K562 (cell line): ENCODE data around the gene SPTBN2. TPM values are rescaled to one million over a fixed set of nuclear protein-coding genes. Genes with fewer than 3 reads are reported as not detected.

ENCODE experiments used
- CHD4 ChIP-seq: fragments of 200-600 bp; sonication (generic); IDR thresholded peaks from 3 replicates; pipeline ENCODE4 v1.6.1; 2012; ENCODE audit warnings: low read depth, mild to moderate bottlenecking, mixed read lengths, low read length, inconsistent platforms; ENCODE audit not compliant: insufficient read depth, insufficient replicate concordance, poor library complexity, severe bottlenecking
- CREM ChIP-seq: IDR thresholded peaks from 2 replicates; pipeline ENCODE4 v1.6.1; 2014; ENCODE audit warnings: antibody characterized with exemption, low read depth
- CTBP1 ChIP-seq: fragments of 450-650 bp; IDR thresholded peaks from 2 replicates; pipeline ENCODE4 v1.6.1; 2016; ENCODE audit warnings: borderline replicate concordance
- ELF1 ChIP-seq: fragments of 200-800 bp; sonication (Bioruptor generic); IDR thresholded peaks from 2 replicates; pipeline ENCODE4 v1.6.1; 2016; ENCODE audit warnings: missing genetic modification characterization, missing compliant biosample characterization
- GABPA ChIP-seq: fragments of 200-800 bp; sonication (Bioruptor generic); conservative IDR thresholded peaks from 2 replicates; pipeline ENCODE4 v1.6.1; 2016; ENCODE audit warnings: low read depth, missing genetic modification characterization, missing compliant biosample characterization
- HLTF ChIP-seq: fragments of 450-650 bp; IDR thresholded peaks from 2 replicates; pipeline ENCODE4 v1.6.1; 2016
- JUND ChIP-seq, 2 experiments: IDR thresholded peaks; 2 replicates in 1 of 2; 3 replicates in 1 of 2; pipeline ENCODE4 v1.6.1; 2011; ENCODE audit warnings: borderline replicate concordance in 2 of 2, low read depth in 2 of 2, low read length in 2 of 2, improper control_type of control experiment in 1 of 2, missing biosample characterization in 1 of 2, missing genetic modification characterization in 1 of 2, missing genetic modification reagents in 1 of 2
- NEUROD1 ChIP-seq: fragments of 150-350 bp; IDR thresholded peaks from 2 replicates; pipeline ENCODE4 v1.6.1; 2014; ENCODE audit warnings: borderline replicate concordance, low read length, low read depth; ENCODE audit not compliant: partially characterized antibody
- SMAD2 ChIP-seq: fragments of 150-350 bp; IDR thresholded peaks from 2 replicates; pipeline ENCODE4 v1.6.1; 2014; ENCODE audit warnings: low read depth, mild to moderate bottlenecking, low read length
- TCF7L2 ChIP-seq: fragments of 150-350 bp; IDR thresholded peaks from 2 replicates; pipeline ENCODE4 v1.6.1; 2016; ENCODE audit warnings: low read depth, mild to moderate bottlenecking, low read length, moderate library complexity
- ZNF165 ChIP-seq: fragments of 250-450 bp; sonication (Bioruptor Pico); IDR thresholded peaks from 2 replicates; pipeline ENCODE4 v1.4.0; 2020; ENCODE audit warnings: borderline replicate concordance
- polyA plus RNA-seq, 8 experiments: library from polyadenylated mRNA; depleted of rRNA in 4 of 8; stranded (reverse) in 5 of 8; unstranded in 3 of 8; fragments of >200 nt; fragmentation: Nextera tagmentation in 2 of 8; fragmentation: Illumina TruSeq in 1 of 8; extraction: Ambion mirVana in 2 of 8; extraction: Trizol in 1 of 8; gene quantifications; 2 replicates each; pipeline versions ENCODE4 v1.2.1 to v1.2.3, GENCODE V29; 2011 to 2014; ENCODE audit warnings: inconsistent platforms in 1 of 8, missing spikeins in 1 of 8
- total RNA-seq, 7 experiments: library from RNA; depleted of rRNA in 6 of 7; stranded (reverse); fragments of >200 nt in 6 of 7; fragmentation: Illumina TruSeq in 2 of 7; extraction: Trizol in 2 of 7; gene quantifications; 2 replicates each; pipeline versions ENCODE4 v1.2.1 to v1.2.3, GENCODE V29; 2011 to 2021; ENCODE audit warnings: low replicate concordance in 1 of 7
- TF ChIP-seq, protein P1 (sequence below), 3 experiments: IDR thresholded peaks in 2 of 3; conservative IDR thresholded peaks in 1 of 3; 2 replicates each; pipeline ENCODE4 v1.5.1; 2011 to 2012; ENCODE audit warnings: low read length in 3 of 3, mild to moderate bottlenecking in 3 of 3, control low read depth in 2 of 3, improper control_type of control experiment in 1 of 3, inconsistent platforms in 1 of 3, low read depth in 1 of 3, mixed read lengths in 1 of 3, moderate library complexity in 1 of 3; ENCODE audit not compliant: insufficient read depth in 2 of 3
- TF ChIP-seq, protein P2 (sequence below): fragments of 250-450 bp; sonication (Bioruptor Pico); IDR thresholded peaks from 2 replicates; pipeline ENCODE4 v1.4.0; 2020; ENCODE audit warnings: mild to moderate bottlenecking
- TF ChIP-seq, protein P3 (sequence below): fragments of 450-650 bp; conservative IDR thresholded peaks from 2 replicates; pipeline ENCODE4 v1.6.1; 2016; ENCODE audit warnings: missing genetic modification characterization, low read depth, mild to moderate bottlenecking, control low read depth, missing compliant biosample characterization
- TF ChIP-seq, protein P4 (sequence below), 2 experiments: fragments of 450-650 bp; IDR thresholded peaks; 2 replicates each; pipeline ENCODE4 v1.6.1; 2016
- TF ChIP-seq, protein P5 (sequence below), 2 experiments: fragments of 150-350 bp in 1 of 2; IDR thresholded peaks; 2 replicates each; pipeline ENCODE4 v1.6.1; 2012 to 2016; ENCODE audit warnings: low read depth in 2 of 2, low read length in 2 of 2, mild to moderate bottlenecking in 1 of 2, moderate library complexity in 1 of 2

SPTBN2 gene
- total and polyA plus RNA-seq, 9 of the 15 experiments (the other 6 are each of a cell fraction or from before 2014, with no cell fraction given): 0.38 to 56.5 (median 19.7) TPM

DNA sequence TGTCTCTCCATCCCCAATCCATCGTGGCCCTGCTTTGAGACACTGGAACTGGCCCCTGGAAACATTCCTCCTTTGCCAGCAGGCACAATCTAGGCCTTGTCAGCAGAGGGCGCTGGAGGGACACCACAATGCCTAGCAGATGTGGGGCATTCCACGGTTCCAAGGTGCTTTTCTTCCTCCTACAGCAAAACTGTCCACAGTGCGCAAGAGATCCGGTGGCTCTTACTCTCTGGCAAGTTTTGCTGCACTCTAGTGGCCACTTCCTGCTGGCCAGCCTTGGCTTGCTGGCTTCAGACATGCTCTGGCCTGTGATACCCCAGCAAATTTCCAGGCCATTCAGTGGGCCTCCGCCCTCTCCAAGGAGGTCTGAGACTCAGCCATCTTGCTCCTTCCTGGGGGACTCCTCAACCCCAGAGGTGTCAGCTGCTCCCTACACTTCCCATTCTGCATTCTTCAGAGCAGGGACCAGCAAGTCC lies 34.2 kb downstream of the SPTBN2 start (continued):
- TF ChIP-seq NEUROD1: no peak
- peak; percentile 64 for TF ChIP-seq JUND (IDR thresholded peaks at IDR 0.05; ENCODE audit: borderline replicate concordance, low read depth, low read length)
- peak; percentile 46; the same call in 1 of the 3 replicates for TF ChIP-seq JUND (tag; IDR thresholded peaks at IDR 0.05; ENCODE audit: borderline replicate concordance, low read depth, low read length)
- TF ChIP-seq, protein P1, sequence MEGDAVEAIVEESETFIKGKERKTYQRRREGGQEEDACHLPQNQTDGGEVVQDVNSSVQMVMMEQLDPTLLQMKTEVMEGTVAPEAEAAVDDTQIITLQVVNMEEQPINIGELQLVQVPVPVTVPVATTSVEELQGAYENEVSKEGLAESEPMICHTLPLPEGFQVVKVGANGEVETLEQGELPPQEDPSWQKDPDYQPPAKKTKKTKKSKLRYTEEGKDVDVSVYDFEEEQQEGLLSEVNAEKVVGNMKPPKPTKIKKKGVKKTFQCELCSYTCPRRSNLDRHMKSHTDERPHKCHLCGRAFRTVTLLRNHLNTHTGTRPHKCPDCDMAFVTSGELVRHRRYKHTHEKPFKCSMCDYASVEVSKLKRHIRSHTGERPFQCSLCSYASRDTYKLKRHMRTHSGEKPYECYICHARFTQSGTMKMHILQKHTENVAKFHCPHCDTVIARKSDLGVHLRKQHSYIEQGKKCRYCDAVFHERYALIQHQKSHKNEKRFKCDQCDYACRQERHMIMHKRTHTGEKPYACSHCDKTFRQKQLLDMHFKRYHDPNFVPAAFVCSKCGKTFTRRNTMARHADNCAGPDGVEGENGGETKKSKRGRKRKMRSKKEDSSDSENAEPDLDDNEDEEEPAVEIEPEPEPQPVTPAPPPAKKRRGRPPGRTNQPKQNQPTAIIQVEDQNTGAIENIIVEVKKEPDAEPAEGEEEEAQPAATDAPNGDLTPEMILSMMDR (IDR thresholded peaks at IDR 0.05 in 2 of 3, conservative IDR thresholded peaks at IDR 0.05 in 1 of 3; ENCODE audit: insufficient read depth in 2 of 3, low read depth in 1 of 3, low read length in 3 of 3): peak; percentile 98 to 99 (median 98)
- peak; percentile 38; the same call in 1 of the 2 replicates for TF ChIP-seq TCF7L2
- TF ChIP-seq, protein P2, sequence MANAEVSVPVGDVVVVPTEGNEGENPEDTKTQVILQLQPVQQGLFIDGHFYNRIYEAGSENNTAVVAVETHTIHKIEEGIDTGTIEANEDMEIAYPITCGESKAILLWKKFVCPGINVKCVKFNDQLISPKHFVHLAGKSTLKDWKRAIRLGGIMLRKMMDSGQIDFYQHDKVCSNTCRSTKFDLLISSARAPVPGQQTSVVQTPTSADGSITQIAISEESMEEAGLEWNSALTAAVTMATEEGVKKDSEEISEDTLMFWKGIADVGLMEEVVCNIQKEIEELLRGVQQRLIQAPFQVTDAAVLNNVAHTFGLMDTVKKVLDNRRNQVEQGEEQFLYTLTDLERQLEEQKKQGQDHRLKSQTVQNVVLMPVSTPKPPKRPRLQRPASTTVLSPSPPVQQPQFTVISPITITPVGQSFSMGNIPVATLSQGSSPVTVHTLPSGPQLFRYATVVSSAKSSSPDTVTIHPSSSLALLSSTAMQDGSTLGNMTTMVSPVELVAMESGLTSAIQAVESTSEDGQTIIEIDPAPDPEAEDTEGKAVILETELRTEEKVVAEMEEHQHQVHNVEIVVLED (CRISPR knock-in tag): no peak
- no peak for TF ChIP-seq HLTF
- TF ChIP-seq GABPA (tag): 0 out of 2 replicates have a peak, but pooled peaks have one; percentile 17
- peak; percentile 42 for TF ChIP-seq ELF1 (tag)
- TF ChIP-seq CHD4: no peak
- peak; percentile 60 for TF ChIP-seq CREM
- TF ChIP-seq, protein P3, sequence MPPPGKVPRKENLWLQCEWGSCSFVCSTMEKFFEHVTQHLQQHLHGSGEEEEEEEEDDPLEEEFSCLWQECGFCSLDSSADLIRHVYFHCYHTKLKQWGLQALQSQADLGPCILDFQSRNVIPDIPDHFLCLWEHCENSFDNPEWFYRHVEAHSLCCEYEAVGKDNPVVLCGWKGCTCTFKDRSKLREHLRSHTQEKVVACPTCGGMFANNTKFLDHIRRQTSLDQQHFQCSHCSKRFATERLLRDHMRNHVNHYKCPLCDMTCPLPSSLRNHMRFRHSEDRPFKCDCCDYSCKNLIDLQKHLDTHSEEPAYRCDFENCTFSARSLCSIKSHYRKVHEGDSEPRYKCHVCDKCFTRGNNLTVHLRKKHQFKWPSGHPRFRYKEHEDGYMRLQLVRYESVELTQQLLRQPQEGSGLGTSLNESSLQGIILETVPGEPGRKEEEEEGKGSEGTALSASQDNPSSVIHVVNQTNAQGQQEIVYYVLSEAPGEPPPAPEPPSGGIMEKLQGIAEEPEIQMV: no peak
- no peak for TF ChIP-seq SMAD2
- TF ChIP-seq, protein P4, sequence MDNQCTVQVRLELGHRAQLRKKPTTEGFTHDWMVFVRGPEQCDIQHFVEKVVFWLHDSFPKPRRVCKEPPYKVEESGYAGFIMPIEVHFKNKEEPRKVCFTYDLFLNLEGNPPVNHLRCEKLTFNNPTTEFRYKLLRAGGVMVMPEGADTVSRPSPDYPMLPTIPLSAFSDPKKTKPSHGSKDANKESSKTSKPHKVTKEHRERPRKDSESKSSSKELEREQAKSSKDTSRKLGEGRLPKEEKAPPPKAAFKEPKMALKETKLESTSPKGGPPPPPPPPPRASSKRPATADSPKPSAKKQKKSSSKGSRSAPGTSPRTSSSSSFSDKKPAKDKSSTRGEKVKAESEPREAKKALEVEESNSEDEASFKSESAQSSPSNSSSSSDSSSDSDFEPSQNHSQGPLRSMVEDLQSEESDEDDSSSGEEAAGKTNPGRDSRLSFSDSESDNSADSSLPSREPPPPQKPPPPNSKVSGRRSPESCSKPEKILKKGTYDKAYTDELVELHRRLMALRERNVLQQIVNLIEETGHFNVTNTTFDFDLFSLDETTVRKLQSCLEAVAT (IDR thresholded peaks at IDR 0.05): peak in 1 of 2 experiments; percentile 77; a peak in 2 of 4 replicates
- TF ChIP-seq ZNF165 (CRISPR knock-in tag): no peak
- peak; percentile 92 for TF ChIP-seq CTBP1
- TF ChIP-seq, protein P5, sequence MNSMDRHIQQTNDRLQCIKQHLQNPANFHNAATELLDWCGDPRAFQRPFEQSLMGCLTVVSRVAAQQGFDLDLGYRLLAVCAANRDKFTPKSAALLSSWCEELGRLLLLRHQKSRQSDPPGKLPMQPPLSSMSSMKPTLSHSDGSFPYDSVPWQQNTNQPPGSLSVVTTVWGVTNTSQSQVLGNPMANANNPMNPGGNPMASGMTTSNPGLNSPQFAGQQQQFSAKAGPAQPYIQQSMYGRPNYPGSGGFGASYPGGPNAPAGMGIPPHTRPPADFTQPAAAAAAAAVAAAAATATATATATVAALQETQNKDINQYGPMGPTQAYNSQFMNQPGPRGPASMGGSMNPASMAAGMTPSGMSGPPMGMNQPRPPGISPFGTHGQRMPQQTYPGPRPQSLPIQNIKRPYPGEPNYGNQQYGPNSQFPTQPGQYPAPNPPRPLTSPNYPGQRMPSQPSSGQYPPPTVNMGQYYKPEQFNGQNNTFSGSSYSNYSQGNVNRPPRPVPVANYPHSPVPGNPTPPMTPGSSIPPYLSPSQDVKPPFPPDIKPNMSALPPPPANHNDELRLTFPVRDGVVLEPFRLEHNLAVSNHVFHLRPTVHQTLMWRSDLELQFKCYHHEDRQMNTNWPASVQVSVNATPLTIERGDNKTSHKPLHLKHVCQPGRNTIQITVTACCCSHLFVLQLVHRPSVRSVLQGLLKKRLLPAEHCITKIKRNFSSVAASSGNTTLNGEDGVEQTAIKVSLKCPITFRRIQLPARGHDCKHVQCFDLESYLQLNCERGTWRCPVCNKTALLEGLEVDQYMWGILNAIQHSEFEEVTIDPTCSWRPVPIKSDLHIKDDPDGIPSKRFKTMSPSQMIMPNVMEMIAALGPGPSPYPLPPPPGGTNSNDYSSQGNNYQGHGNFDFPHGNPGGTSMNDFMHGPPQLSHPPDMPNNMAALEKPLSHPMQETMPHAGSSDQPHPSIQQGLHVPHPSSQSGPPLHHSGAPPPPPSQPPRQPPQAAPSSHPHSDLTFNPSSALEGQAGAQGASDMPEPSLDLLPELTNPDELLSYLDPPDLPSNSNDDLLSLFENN (IDR thresholded peaks at IDR 0.05; ENCODE audit: low read depth in 2 of 2, low read length in 2 of 2): peak in 1 of 2 experiments; percentile 36; a peak in 1 of 4 replicates
